Vagina (tissue), 2 donors: ENCODE data around the gene CYP11A1. TPM values are rescaled to one million over a fixed set of nuclear protein-coding genes. Genes with fewer than 3 reads are reported as not detected.

Experiments used
- DNase-seq, 2 donors: peaks; one replicate each; pipeline ENCODE4 v3.0.0-alpha.2; 2017; ENCODE audit errors: extremely low spot score in 2 of 2
- H3K27ac ChIP-seq: fragments of 200-600 bp; sonication (generic); one replicate; pipeline ENCODE4 v1.5.1; 2019
- H3K27me3 ChIP-seq: fragments of 200-600 bp; sonication (generic); one replicate; pipeline ENCODE4 v1.5.1; 2019
- H3K36me3 ChIP-seq, 2 donors: fragments of 200-600 bp; sonication (generic); one replicate each; pipeline ENCODE4 v1.5.1; 2017 to 2019
- H3K4me1 ChIP-seq: fragments of 200-600 bp; sonication (generic); one replicate; pipeline ENCODE4 v1.5.1; 2019
- H3K4me3 ChIP-seq, 2 donors: fragments of 200-600 bp; sonication (generic); 1 replicate in 1 of 2; 2 replicates in 1 of 2; pipeline ENCODE4 v1.5.1; 2016 to 2019
- H3K9me3 ChIP-seq: fragments of 200-600 bp; sonication (generic); one replicate; pipeline ENCODE4 v1.5.1; 2019
- POLR2A ChIP-seq, 2 donors: fragments of 450-650 bp; IDR thresholded peaks; one replicate each; pipeline ENCODE4 v1.6.1; 2017; ENCODE audit warnings: antibody characterized with exemption in 2 of 2, mild to moderate bottlenecking in 2 of 2, moderate library complexity in 2 of 2
- POLR2AphosphoS5 ChIP-seq, 2 donors: sonication (generic); formaldehyde crosslinking; IDR thresholded peaks; one replicate each; pipeline ENCODE4 v1.9.0; 2017; ENCODE audit warnings: antibody characterized with exemption in 2 of 2, mild to moderate bottlenecking in 2 of 2, low read depth in 1 of 2; ENCODE audit not compliant: insufficient read depth in 1 of 2
- intact Hi-C: fragments of 100-400 bp; cut with DNase I; formaldehyde crosslinking; loops from one replicate; pipeline ENCODE4 v1.15.1; 2023
- total RNA-seq: library from RNA; depleted of rRNA; stranded (reverse); fragments of >200 nt; gene quantifications from one replicate; pipeline ENCODE4 v1.2.3, GENCODE V29; 2016
- TF ChIP-seq, protein P1 (sequence below), 3 experiments: fragments of 450-650 bp in 2 of 3; fragments of 200-600 bp in 1 of 3; sonication (generic) in 1 of 3; IDR thresholded peaks; one replicate each; pipeline ENCODE4 v1.5.1; 2017 to 2019; ENCODE audit warnings: antibody characterized with exemption in 3 of 3, mild to moderate bottlenecking in 2 of 3, moderate library complexity in 2 of 3

Gene CYP11A1
- total RNA-seq, 1 donor from 2014 or later, result 8.8 TPM

DNA sequence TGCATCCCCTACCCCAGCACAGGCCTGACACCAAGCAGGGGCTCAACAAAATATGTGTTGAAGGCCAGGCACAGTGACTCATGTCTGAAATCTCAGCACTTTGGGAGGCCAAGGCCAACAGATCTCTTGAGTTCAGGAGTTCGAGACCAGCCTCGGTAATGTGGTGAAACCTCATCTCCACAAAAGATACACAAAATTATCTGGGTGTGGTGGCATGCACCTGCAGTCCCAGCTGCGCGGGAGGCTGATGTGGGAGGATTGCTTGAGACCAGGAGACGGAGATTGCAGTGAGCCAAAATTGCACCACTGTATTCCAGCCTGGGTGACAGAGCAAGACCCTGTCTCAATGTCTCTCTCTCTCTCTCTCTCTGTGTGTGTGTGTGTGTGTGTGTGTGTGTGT lies 30.7 kb upstream of the CYP11A1 start:
- Histone ChIP-seq H3K4me1 (no peaks in the 10 kb centered on the region), H3K4me3 (no peak overlapping the region), H3K27me3 (no peaks in the 10 kb centered on the region), H3K36me3 (no peaks in the 10 kb centered on the region), H3K9me3 (no peaks in the 10 kb centered on the region), H3K27ac (no peak overlapping the region)
- no peak for DNase-seq
- TF ChIP-seq, protein P1, sequence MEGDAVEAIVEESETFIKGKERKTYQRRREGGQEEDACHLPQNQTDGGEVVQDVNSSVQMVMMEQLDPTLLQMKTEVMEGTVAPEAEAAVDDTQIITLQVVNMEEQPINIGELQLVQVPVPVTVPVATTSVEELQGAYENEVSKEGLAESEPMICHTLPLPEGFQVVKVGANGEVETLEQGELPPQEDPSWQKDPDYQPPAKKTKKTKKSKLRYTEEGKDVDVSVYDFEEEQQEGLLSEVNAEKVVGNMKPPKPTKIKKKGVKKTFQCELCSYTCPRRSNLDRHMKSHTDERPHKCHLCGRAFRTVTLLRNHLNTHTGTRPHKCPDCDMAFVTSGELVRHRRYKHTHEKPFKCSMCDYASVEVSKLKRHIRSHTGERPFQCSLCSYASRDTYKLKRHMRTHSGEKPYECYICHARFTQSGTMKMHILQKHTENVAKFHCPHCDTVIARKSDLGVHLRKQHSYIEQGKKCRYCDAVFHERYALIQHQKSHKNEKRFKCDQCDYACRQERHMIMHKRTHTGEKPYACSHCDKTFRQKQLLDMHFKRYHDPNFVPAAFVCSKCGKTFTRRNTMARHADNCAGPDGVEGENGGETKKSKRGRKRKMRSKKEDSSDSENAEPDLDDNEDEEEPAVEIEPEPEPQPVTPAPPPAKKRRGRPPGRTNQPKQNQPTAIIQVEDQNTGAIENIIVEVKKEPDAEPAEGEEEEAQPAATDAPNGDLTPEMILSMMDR (IDR thresholded peaks at IDR 0.05), result no peak
- no peak for TF ChIP-seq POLR2AphosphoS5 (IDR thresholded peaks at IDR 0.05; ENCODE audit: insufficient read depth in 1 of 2, low read depth in 1 of 2)
- TF ChIP-seq POLR2A (IDR thresholded peaks at IDR 0.05), result no peak
- intact Hi-C loops, result no loop called here

DNA sequence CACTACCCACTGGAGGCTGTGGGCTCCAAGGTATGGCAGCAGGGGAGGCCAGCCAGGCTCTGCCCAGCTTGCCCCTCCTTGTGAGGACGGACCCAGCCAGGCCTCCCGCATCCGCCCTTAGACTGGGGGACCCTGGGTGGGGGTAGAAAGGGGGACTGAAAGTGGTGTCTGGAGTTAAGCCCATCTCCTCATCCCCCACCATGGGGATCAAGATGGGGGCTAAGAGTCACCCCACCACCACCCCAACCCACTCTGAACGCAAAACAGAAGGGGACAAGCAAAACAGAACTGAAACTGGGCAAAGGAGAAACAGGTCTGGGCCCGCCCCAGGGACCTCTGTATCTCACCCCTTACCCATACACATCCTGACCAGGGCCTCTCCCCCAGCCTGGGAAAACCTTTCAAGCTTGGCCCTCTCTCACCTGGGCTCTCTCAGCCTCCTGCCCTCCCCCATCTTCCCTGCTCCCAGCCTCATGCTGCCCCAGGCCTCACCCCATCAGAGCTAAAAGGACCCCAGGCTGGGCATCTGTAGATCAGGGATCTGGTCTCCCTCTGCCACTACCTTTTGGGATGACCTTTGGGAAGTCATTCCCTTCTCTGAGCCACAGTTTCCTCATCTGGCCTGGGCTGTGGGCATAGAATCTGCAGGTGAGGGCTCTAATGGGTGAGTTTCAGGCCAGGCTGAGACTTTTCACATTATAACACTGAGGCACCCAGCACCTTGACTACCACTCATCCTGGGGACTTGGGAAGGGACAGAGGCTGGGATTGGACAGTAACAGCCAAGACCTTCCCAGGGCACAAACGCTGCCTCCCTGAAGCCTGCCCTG lies 30.0 kb upstream of the CYP11A1 start:
- H3K9me3 ChIP-seq, result no peaks in the 10 kb centered on the region
- H3K27ac ChIP-seq, result no peak overlapping the region
- no peak for DNase-seq
- no peaks in the 10 kb centered on the region for H3K36me3 ChIP-seq
- TF ChIP-seq POLR2AphosphoS5 (IDR thresholded peaks at IDR 0.05; ENCODE audit: insufficient read depth in 1 of 2, low read depth in 1 of 2) (no peak), POLR2A (IDR thresholded peaks at IDR 0.05) (no peak)
- TF ChIP-seq, protein P1 (IDR thresholded peaks at IDR 0.05), result no peak
- H3K27me3 ChIP-seq, result no peaks in the 10 kb centered on the region
- H3K4me1 ChIP-seq, result no peaks in the 10 kb centered on the region
- H3K4me3 ChIP-seq, result no peak overlapping the region
- intact Hi-C loops, result no loop called here

DNA sequence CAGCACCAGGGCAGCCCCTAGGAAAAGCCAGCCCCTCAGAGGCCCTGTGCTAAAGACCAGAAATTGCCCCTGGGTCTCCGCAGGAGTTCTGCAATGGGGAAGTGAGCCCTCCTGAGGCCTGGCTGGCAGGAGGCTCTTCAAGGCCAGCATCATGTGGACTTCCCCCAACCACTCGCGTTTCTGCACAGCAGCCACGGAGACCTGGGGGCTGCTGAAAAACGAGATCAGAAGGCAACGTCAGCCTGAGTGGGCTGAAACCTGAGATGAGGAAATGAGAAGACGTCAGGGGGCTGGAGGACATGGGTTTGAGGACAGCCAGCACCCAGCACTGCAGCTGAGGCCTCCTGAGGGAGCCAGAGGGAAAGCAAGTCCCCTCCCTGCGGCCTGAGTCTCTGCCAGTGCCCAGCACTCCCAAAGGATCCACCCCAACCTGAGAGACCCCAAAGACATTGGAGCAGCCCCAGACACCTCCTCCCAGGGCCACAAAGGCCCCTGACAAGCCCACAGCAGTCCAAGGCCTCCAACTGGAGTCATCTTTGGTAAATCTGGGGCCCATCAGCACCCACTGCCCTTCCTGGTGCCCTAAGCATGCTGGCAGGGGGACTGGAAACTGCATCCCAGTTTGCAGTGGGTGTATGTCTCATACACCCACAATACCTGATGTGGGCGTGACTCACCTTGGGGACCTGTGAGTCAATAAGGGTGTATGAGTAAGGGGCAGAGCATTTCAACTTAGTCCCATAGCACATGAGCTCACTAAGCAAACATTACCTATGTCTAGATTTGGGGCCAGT lies 29.2 kb upstream of the CYP11A1 start:
- no peaks in the 10 kb centered on the region for H3K4me1 ChIP-seq
- DNase-seq, result no peak
- TF ChIP-seq, protein P1 (IDR thresholded peaks at IDR 0.05), result no peak
- no peak for TF ChIP-seq POLR2AphosphoS5 (IDR thresholded peaks at IDR 0.05; ENCODE audit: insufficient read depth in 1 of 2, low read depth in 1 of 2)
- TF ChIP-seq POLR2A (IDR thresholded peaks at IDR 0.05), result no peak
- intact Hi-C loops, result no loop called here
- no peak overlapping the region for H3K27ac ChIP-seq
- H3K9me3 ChIP-seq, result no peaks in the 10 kb centered on the region
- no peaks in the 10 kb centered on the region for H3K27me3 ChIP-seq
- H3K4me3 ChIP-seq, result no peak overlapping the region
- no peaks in the 10 kb centered on the region for H3K36me3 ChIP-seq

DNA sequence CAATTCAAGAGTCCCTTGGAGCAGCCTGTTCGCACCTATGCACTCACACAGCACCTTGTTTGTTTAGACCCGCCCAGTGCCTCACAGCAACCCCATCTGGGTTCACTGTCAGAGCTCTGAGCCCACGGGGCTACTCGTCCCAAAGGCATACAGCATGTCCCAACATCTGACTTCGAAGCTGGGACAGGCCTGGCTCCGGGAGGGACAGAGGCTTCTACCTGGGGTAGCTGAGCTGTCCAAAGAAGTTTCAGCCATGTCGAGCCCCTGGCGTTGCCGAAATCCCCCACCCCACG lies 28.6 kb upstream of the CYP11A1 start:
- H3K27ac ChIP-seq, result no peak overlapping the region
- no peaks in the 10 kb centered on the region for H3K9me3 ChIP-seq
- no peak overlapping the region for H3K4me3 ChIP-seq
- no peaks in the 10 kb centered on the region for H3K4me1 ChIP-seq
- intact Hi-C loops, result no loop called here
- H3K27me3 ChIP-seq, result no peaks in the 10 kb centered on the region
- DNase-seq, result no peak
- H3K36me3 ChIP-seq, result no peaks in the 10 kb centered on the region
- TF ChIP-seq POLR2AphosphoS5 (IDR thresholded peaks at IDR 0.05; ENCODE audit: insufficient read depth in 1 of 2, low read depth in 1 of 2) (no peak), POLR2A (IDR thresholded peaks at IDR 0.05) (no peak)
- TF ChIP-seq, protein P1 (IDR thresholded peaks at IDR 0.05), result no peak
